PFSK-1 (cell line): ENCODE data around the gene MSLN.

Experiments
- FOXP2 ChIP-seq: optimal IDR thresholded peaks from 2 replicates; pipeline ENCODE3; 2011; ENCODE audit warnings: borderline replicate concordance, control low read depth, inconsistent platforms; ENCODE audit not compliant: insufficient read depth; ENCODE audit errors: extremely low read length, extremely low read depth
- POLR2AphosphoS5 ChIP-seq: IDR thresholded peaks from 2 replicates; pipeline ENCODE4 v1.6.1; 2012; ENCODE audit warnings: low read depth, mild to moderate bottlenecking, control low read depth, low read length, moderate library complexity
- SIN3A ChIP-seq: IDR thresholded peaks from 2 replicates; pipeline ENCODE4 v1.6.1; 2012; ENCODE audit warnings: mild to moderate bottlenecking, low read length, moderate library complexity, borderline replicate concordance; ENCODE audit not compliant: insufficient read depth
- TAF1 ChIP-seq: IDR thresholded peaks from 2 replicates; pipeline ENCODE4 v1.6.1; 2012; ENCODE audit warnings: low read length, control low read depth, borderline replicate concordance; ENCODE audit not compliant: insufficient read depth
- TF ChIP-seq, protein P1 (sequence below), 2 experiments: IDR thresholded peaks; 2 replicates each; pipeline versions ENCODE4 v1.6.1 to v1.8.0; 2011 to 2012; ENCODE audit warnings: low read depth in 2 of 2, low read length in 2 of 2, control low read depth in 1 of 2, inconsistent platforms in 1 of 2, mild to moderate bottlenecking in 1 of 2, moderate library complexity in 1 of 2; ENCODE audit not compliant: insufficient read depth in 1 of 2

Gene MSLN

DNA sequence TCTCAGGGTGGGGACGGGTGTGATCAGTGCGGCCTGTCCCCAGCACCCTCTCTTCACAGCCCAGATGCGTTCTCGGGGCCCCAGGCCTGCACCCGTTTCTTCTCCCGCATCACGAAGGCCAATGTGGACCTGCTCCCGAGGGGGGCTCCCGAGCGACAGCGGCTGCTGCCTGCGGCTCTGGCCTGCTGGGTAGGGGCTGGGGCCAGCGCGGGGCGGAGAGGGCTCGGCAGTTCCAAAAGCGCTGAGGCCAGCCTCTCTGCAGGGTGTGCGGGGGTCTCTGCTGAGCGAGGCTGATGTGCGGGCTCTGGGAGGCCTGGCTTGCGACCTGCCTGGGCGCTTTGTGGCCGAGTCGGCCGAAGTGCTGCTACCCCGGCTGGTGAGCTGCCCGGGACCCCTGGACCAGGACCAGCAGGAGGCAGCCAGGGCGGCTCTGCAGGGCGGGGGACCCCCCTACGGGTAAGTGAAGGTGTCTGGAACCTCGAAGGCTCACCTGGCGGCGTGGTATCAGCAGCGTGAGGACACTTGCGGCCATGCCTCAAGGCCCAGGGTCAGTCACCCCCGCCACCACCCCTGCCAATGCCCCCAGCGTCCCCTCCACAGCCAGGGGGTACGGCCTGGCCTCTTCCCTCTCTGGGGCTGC, 4.4 kb downstream of the MSLN start:
- TF ChIP-seq TAF1 (no peak), SIN3A (no peak), FOXP2 (no peak), POLR2AphosphoS5 (no peak)
- TF ChIP-seq, protein P1, sequence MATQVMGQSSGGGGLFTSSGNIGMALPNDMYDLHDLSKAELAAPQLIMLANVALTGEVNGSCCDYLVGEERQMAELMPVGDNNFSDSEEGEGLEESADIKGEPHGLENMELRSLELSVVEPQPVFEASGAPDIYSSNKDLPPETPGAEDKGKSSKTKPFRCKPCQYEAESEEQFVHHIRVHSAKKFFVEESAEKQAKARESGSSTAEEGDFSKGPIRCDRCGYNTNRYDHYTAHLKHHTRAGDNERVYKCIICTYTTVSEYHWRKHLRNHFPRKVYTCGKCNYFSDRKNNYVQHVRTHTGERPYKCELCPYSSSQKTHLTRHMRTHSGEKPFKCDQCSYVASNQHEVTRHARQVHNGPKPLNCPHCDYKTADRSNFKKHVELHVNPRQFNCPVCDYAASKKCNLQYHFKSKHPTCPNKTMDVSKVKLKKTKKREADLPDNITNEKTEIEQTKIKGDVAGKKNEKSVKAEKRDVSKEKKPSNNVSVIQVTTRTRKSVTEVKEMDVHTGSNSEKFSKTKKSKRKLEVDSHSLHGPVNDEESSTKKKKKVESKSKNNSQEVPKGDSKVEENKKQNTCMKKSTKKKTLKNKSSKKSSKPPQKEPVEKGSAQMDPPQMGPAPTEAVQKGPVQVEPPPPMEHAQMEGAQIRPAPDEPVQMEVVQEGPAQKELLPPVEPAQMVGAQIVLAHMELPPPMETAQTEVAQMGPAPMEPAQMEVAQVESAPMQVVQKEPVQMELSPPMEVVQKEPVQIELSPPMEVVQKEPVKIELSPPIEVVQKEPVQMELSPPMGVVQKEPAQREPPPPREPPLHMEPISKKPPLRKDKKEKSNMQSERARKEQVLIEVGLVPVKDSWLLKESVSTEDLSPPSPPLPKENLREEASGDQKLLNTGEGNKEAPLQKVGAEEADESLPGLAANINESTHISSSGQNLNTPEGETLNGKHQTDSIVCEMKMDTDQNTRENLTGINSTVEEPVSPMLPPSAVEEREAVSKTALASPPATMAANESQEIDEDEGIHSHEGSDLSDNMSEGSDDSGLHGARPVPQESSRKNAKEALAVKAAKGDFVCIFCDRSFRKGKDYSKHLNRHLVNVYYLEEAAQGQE (IDR thresholded peaks at IDR 0.05; ENCODE audit: insufficient read depth in 1 of 2, low read depth in 2 of 2, low read length in 2 of 2), result no peak

- TF ChIP-seq TAF1 (no peak), POLR2AphosphoS5 (no peak), FOXP2 (no peak), SIN3A (no peak)
- TF ChIP-seq, protein P1 (IDR thresholded peaks at IDR 0.05; ENCODE audit: insufficient read depth in 1 of 2, low read depth in 2 of 2, low read length in 2 of 2), result no peak
Measured at GRCh38 chr16:765488-765865, 4.9 kb downstream of the MSLN start.

DNA sequence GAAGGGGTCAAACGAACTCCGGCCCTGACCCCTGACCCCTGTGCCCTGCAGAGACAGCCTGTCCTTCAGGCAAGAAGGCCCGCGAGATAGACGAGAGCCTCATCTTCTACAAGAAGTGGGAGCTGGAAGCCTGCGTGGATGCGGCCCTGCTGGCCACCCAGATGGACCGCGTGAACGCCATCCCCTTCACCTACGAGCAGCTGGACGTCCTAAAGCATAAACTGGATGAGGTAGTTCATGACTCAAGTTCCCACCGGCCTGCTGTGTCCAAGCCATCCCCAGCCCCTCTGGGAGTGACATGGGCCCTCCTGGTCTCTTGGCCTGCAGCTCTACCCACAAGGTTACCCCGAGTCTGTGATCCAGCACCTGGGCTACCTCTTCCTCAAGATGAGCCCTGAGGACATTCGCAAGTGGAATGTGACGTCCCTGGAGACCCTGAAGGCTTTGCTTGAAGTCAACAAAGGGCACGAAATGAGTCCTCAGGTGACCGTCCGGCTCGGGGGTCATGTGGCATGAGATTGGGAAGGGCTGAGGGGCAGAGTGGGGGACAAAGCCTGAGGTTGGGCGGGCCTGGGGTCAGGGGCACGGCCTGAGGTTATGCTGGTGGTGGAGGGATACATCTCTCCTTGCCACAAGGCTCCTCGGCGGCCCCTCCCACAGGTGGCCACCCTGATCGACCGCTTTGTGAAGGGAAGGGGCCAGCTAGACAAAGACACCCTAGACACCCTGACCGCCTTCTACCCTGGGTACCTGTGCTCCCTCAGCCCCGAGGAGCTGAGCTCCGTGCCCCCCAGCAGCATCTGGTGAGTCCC, 5.7 kb downstream of the MSLN start:
- TF ChIP-seq, protein P1 (IDR thresholded peaks at IDR 0.05; ENCODE audit: insufficient read depth in 1 of 2, low read depth in 2 of 2, low read length in 2 of 2), result no peak

- TF ChIP-seq POLR2AphosphoS5, result no peak
- no peak for TF ChIP-seq SIN3A
- no peak for TF ChIP-seq FOXP2
- no peak for TF ChIP-seq TAF1
- TF ChIP-seq, protein P1 (IDR thresholded peaks at IDR 0.05; ENCODE audit: insufficient read depth in 1 of 2, low read depth in 2 of 2, low read length in 2 of 2), result no peak
Measured at GRCh38 chr16:766820-767640, 6.5 kb downstream of the MSLN start.
